IPS-15b (cell line): ENCODE results near the gene SLC36A3.
"Not testable (repeated sequence)": the region's sequence is repeated elsewhere in the genome, so short reads cannot be mapped to it uniquely, and the experiment has no call there.

ENCODE experiments used
- H3K27me3 ChIP-seq: one replicate; pipeline ENCODE4 v1.6.1; 2013; ENCODE audit warnings: low read length; ENCODE audit not compliant: control insufficient read depth, insufficient read depth
- H3K36me3 ChIP-seq: one replicate; pipeline ENCODE4 v1.6.1; 2013; ENCODE audit warnings: low read length; ENCODE audit not compliant: control insufficient read depth, insufficient read depth
- H3K4me1 ChIP-seq: one replicate; pipeline ENCODE4 v1.6.1; 2013; ENCODE audit warnings: mild to moderate bottlenecking, low read length; ENCODE audit not compliant: control insufficient read depth, insufficient read depth
- H3K4me3 ChIP-seq: one replicate; pipeline ENCODE4 v1.5.1; 2013; ENCODE audit warnings: low read depth, low read length
- H3K9ac ChIP-seq: one replicate; pipeline ENCODE4 v1.6.1; 2013; ENCODE audit warnings: low read depth, mild to moderate bottlenecking, low read length
- H3K9me3 ChIP-seq: one replicate; pipeline ENCODE4 v1.6.1; 2013; ENCODE audit warnings: mild to moderate bottlenecking, low read length; ENCODE audit not compliant: control insufficient read depth, insufficient read depth

SLC36A3 gene

DNA sequence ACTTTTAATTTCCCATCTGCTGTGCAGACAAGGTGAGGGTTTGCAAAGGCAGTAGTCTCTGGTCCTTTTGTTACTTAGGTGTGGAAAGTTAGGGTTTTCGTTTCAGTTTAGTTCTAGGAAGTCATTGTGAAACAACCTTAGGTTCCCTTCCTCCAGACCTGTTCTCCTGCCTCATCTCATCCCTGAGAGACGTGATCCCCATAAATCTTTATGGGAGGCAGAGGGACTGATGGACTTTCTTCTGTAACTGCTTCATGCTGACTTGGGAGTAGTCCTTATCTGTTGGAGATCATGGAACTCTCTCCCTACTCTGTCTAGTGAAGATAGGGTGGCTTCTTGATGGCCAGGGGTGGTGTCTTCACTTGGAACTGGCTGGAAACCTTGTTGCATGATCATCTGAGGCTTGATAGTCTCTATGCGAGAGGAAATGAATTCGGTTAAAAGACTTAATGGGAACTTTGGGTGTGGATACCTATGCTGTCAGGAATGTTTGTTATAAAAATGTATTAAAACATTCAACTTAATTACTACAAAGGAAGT is 57.8 kb downstream of the SLC36A3 start:
- H3K9me3 ChIP-seq = no peaks in the 10 kb centered on the region
- no peaks in the 10 kb centered on the region for H3K36me3 ChIP-seq
- peaks cover 14% of the 10 kb centered on the region for H3K4me1 ChIP-seq

DNA sequence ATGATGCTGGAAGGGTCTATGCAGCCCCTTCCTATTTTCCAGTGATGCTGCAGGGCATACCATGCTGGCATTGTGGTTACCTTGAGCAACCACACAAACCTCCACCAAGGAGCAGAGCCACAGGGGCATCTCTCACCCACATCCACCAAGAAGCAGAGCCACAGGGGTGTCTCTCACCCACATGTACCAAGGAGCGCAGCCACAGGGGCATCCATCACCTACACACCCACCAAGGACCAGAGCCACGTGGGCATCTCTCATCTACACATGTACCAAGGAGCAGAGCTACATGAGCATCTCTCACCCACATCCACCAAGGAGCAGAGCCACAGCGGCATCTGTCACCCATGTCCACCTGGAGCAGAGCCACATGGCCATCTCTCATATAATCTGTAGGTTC is 59.4 kb downstream of the SLC36A3 start:
- Histone ChIP-seq H3K27me3 (no peaks in the 10 kb centered on the region), H3K9me3 (no peaks in the 10 kb centered on the region), H3K4me1 (peaks cover 8% of the 10 kb centered on the region), H3K36me3 (no peaks in the 10 kb centered on the region), H3K4me3 (no peak overlapping the region), H3K9ac (no peak overlapping the region)

More for the DNA sequence above, 57.8 kb downstream of the SLC36A3 start:
- no peak overlapping the region for H3K9ac ChIP-seq
- no peaks in the 10 kb centered on the region for H3K27me3 ChIP-seq
- no peak overlapping the region for H3K4me3 ChIP-seq

DNA sequence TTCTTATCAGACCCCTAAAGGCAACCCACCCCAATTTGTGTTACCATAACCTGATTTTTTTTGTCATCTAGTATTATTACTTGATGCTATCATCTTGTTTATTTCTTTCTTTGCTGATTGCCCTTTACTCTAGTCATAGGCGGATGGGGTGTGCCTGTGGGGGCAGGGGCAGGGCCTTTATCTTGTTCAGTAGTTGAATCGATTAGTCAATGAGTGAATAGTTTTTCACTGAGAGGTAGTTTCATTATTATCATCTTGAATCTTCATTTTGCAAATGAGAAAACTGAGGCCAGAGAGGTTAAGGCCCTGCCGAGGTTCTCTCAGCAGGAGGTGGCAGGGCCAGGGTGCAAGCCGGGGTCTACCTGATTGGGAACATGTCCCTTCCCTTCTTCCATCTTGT is 60.0 kb downstream of the SLC36A3 start:
- no peaks in the 10 kb centered on the region for H3K9me3 ChIP-seq
- peaks cover 8% of the 10 kb centered on the region for H3K4me1 ChIP-seq
- H3K27me3 ChIP-seq = no peaks in the 10 kb centered on the region
- no peak overlapping the region for H3K4me3 ChIP-seq
- H3K36me3 ChIP-seq = no peaks in the 10 kb centered on the region
- no peak overlapping the region for H3K9ac ChIP-seq

DNA sequence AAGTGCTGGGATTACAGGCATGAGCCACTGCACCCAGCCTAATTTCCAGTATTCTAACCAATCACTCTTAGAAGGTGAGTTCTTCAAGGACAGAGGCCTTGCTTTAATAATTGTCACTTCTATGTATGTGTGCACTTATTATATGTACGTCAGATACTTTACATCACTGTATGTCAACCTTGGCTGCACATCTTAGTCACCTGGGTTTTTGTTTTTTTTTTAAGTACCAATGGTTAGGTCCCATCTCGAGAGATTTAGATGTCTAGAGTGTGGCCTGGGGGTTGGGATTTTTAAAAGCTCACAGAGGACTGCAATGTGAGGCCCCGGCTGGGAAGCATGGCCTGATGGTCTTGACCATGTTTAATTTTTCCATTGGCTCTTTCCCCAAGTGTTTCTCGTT is 60.4 kb downstream of the SLC36A3 start:
- Histone ChIP-seq H3K36me3 (no peaks in the 10 kb centered on the region), H3K4me1 (peaks cover 8% of the 10 kb centered on the region), H3K27me3 (no peaks in the 10 kb centered on the region)

DNA sequence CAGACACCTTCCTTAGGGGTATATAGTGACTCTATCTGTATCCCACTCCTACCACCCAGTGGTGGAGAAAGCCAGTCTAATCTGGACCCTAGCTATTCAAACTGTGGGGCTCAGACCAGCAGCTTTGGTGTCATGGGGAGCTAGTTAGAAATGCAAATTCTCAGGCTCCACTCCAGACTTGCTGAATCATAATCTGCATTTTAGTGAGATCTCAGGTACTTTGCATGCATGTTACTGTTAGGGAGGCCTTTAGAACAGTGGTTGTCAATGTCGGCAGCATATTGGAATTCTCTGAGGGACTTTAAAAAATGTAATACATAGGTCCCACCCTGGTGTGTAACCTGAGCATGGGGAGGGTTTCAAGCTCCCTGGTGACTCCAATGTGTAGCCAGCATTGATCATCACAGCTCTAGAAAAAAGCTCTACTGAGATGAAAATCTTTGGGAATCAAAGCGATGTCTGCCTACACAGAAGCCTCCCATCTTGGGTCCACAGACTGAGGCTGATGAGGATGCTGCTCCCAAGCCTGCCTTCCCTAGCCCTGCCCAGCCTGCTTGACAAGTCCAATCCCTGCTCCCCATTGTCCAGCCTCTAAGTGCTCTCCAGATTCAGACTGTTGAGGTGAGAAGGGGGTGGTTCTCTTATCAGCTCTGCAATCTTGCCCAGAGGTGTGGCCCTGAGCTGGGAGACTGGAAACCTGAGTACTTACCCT is 62.5 kb downstream of the SLC36A3 start:
- H3K36me3 ChIP-seq = no peaks in the 10 kb centered on the region
- H3K27me3 ChIP-seq = no peaks in the 10 kb centered on the region
- H3K9me3 ChIP-seq = no peaks in the 10 kb centered on the region
- H3K4me3 ChIP-seq = no peak overlapping the region
- H3K9ac ChIP-seq = no peak overlapping the region
- peaks cover 8% of the 10 kb centered on the region for H3K4me1 ChIP-seq

More for the DNA sequence above, 60.4 kb downstream of the SLC36A3 start:
- no peak overlapping the region for H3K4me3 ChIP-seq
- H3K9me3 ChIP-seq = no peaks in the 10 kb centered on the region
- H3K9ac ChIP-seq = no peak overlapping the region

DNA sequence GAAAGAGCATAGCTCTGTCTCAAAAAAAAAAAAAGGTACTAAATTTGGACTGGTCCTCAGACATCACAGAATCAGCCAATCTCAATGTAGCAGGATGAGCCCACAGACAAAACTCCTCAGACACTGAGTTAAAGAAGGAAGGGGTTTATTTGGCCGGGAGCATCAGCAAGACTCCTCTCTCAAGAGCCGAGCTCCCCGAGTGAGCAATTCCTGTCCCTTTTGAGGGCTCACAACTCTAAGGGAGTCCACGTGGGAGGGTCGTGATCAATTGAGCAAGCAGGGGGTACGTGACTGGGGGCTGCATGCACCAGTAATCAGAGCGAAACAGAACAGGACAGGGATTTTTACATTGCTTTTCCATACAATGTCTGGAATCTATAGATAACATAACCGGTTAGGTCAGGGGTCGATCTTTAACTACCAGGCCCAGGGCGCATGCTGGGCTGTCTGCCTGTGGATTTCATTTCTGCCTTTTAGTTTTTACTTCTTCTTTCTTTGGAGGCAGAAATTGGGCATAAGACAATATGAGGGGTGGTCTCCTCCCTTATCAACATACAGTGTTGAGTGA is 63.2 kb downstream of the SLC36A3 start:
- H3K4me3 ChIP-seq, H3K4me1 ChIP-seq, H3K36me3 ChIP-seq, H3K27me3 ChIP-seq, H3K9me3 ChIP-seq, H3K9ac ChIP-seq: not testable (repeated sequence)

DNA sequence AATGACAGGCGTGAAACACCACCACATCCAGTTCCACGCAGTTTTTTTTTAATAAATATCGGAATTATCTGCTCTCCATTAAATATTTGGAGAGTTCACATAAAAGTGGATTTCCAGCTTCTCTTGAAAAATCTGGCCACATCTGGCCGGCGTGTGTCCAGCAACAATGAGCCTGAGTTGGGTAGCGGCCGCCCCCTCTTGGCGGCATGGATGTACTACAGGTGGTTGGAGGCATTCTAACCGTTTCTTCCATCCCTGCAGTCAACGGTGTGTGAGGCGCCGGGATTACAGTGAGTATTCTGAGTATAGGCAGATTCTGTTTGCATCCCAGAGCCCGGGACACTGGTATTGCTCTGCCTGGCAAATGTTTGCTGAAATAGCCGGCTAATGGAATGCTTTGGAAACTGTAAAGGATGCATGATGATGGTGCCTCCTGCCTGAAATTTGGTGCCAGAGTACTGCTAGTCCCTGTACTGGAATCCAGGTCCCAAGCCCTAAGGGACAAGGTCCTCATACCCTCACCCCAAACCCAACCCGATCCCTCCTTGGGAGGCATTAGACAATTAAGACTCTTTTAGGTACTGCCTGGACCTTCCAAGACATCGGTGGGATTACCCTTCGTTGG is 64.2 kb downstream of the SLC36A3 start:
- H3K4me3 ChIP-seq = peak overlapping the region; percentile 23
- H3K9ac ChIP-seq = no peak overlapping the region
- no peaks in the 10 kb centered on the region for H3K9me3 ChIP-seq
- H3K27me3 ChIP-seq = no peaks in the 10 kb centered on the region
- H3K36me3 ChIP-seq = no peaks in the 10 kb centered on the region
- H3K4me1 ChIP-seq = peaks cover 8% of the 10 kb centered on the region

DNA sequence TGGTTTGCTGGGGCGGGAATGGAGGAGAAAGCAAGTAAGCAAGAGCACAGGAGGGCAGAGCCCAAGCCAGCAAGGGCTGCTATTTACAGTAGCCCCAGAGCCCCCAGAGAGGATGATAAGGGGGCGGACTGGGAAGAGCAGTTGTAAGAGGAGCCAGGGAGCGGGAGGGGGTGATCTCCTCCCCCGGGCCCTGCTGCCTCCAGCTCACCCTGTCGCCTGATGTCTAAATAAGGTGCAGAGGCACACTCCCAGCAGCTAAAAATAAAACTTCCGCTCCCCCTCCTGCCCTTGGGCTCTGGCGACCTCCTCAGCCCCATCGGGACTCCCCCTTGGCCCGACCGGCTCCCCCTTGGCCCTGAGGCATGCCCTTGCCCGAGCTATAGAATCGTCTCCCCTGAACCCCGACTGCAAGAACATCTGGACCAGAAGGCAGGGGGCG is 65.2 kb downstream of the SLC36A3 start:
- Histone ChIP-seq H3K4me3 (peak overlapping the region; percentile 23), H3K9ac (no peak overlapping the region), H3K27me3 (no peaks in the 10 kb centered on the region), H3K4me1 (peaks cover 8% of the 10 kb centered on the region), H3K36me3 (no peaks in the 10 kb centered on the region), H3K9me3 (no peaks in the 10 kb centered on the region)

DNA sequence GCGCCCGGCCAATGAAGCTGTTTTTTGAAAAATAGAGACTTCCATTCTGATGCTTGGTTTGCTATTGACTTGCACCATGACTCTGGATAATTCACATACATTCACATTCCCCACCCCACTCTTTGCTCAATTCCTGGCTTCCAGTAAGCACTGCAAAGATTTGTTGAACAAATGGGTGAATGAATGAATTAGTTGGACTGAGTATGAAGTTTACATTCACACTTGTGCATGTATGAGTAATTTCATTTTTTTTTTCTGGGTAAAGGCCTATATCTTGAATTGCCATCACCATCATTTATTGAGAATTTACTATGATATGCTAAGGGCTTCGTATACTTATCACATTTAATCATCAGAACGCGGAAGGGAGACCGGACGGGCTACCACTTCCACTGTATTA is 65.9 kb downstream of the SLC36A3 start:
- Histone ChIP-seq H3K9ac (no peak overlapping the region), H3K36me3 (no peaks in the 10 kb centered on the region), H3K4me3 (no peak overlapping the region), H3K27me3 (no peaks in the 10 kb centered on the region), H3K4me1 (peaks cover 8% of the 10 kb centered on the region), H3K9me3 (no peaks in the 10 kb centered on the region)

DNA sequence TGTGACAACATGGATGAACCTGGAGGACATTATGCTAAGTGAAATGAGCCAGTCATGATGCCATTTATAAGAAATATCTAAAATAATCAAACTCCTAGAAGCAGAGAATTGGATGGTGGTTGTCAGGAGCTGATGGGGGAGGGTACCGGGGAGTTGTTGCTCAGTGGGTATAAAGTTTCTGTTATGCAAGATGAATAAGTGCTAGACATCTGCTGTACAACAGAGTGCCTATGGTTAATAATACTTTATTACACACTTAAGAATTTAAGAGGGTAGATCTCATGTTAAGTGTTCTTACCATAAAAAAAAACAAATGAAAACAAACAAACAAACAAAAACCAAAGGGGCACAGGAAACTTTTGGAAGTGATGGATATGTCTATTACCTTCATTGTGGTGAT is 66.7 kb downstream of the SLC36A3 start:
- no peaks in the 10 kb centered on the region for H3K9me3 ChIP-seq
- no peak overlapping the region for H3K9ac ChIP-seq
- H3K4me1 ChIP-seq = peaks cover 8% of the 10 kb centered on the region
- no peaks in the 10 kb centered on the region for H3K27me3 ChIP-seq
- H3K36me3 ChIP-seq = no peaks in the 10 kb centered on the region
- no peak overlapping the region for H3K4me3 ChIP-seq

DNA sequence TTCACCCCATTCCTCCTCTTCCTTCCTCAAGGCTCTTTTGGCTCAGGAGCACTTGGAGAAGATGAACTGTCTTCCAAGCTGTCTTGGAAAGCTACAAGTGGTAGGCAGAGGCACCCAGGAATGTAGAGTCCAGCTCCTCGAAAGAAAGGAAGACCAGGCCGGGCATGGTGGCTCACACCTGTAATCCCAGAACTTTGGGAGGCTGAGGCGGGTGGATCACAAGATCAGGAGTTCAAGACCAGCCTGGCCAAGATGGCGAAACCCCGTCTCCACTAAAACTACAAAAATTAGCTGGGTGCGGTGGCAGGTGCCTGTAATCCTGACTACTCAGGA is 68.4 kb downstream of the SLC36A3 start:
- not testable (repeated sequence) for H3K9me3 ChIP-seq, H3K4me3 ChIP-seq, H3K36me3 ChIP-seq, H3K4me1 ChIP-seq, H3K27me3 ChIP-seq, H3K9ac ChIP-seq
